Osteocyte (in vitro differentiated cells): ENCODE results near the gene MAP7D2. TPM values are rescaled to one million over a fixed set of nuclear protein-coding genes. Genes with fewer than 3 reads are reported as not detected.
A peak's percentile ranks its signal among the peaks of the same experiment; 100 is the strongest.

Source experiments
- DNase-seq: peaks from one replicate; pipeline ENCODE4 v3.0.0; 2021; ENCODE audit warnings: mixed read lengths; ENCODE audit not compliant: unreplicated experiment; ENCODE audit errors: extremely low spot score
- H3K27ac Mint-ChIP-seq: one replicate; pipeline ENCODE4 v1.8.0; 2021; ENCODE audit warnings: mild to moderate bottlenecking, mixed read lengths; ENCODE audit not compliant: unreplicated experiment
- H3K27me3 Mint-ChIP-seq: one replicate; pipeline ENCODE4 v1.8.0; 2021; ENCODE audit warnings: mixed read lengths; ENCODE audit not compliant: unreplicated experiment
- H3K36me3 Mint-ChIP-seq: one replicate; pipeline ENCODE4 v1.8.0; 2021; ENCODE audit warnings: mixed read lengths; ENCODE audit not compliant: unreplicated experiment
- H3K4me1 Mint-ChIP-seq: one replicate; pipeline ENCODE4 v1.8.0; 2021; ENCODE audit warnings: mixed read lengths; ENCODE audit not compliant: unreplicated experiment
- H3K4me3 Mint-ChIP-seq: one replicate; pipeline ENCODE4 v1.8.0; 2021; ENCODE audit warnings: mild to moderate bottlenecking, moderate library complexity, mixed read lengths; ENCODE audit not compliant: unreplicated experiment
- H3K9me3 Mint-ChIP-seq: one replicate; pipeline ENCODE4 v1.8.0; 2021; ENCODE audit warnings: mixed read lengths; ENCODE audit not compliant: unreplicated experiment
- microRNA-seq: library from miRNA; unstranded; fragments of <30 nt; microRNA quantifications from one replicate; pipeline ENCODE4 v1.1.0, GENCODE V29; 2020; ENCODE audit not compliant: unreplicated experiment
- total RNA-seq: library from RNA; stranded (reverse); gene quantifications from 2 replicates; pipeline ENCODE4 v1.2.1, GENCODE V29; 2021
- TF ChIP-seq, protein P1 (sequence below): fragments of 200-600 bp; sonication (generic); IDR thresholded peaks from 2 replicates; pipeline ENCODE4 v1.5.0; 2021; ENCODE audit warnings: antibody characterized with exemption, mild to moderate bottlenecking, moderate library complexity

MAP7D2 gene
- total RNA-seq, 1 donor from 2014 or later = 0.11 TPM

DNA sequence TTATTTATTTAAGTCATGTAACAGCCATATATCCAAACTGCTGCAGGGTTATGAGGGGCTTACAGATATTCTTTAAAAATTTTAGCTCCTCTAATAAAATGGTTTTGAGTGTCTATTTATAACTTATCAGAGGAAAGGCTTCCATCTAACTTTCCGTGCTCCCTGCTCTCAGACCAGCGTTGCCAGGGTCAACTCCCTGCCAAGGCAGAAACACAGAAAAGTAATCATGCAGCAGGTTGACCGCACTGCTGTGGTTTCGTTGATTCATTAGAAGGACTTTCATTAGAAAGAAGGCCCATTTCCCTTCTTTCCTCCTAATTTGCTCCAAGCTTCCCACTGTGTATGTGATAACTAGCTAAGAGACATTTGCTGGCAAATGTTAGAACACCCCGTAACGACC lies 159.8 kb downstream of the MAP7D2 start:
- Mint-ChIP-seq H3K27me3 (no peaks in the 10 kb centered on the region), H3K36me3 (peaks cover 4% of the 10 kb centered on the region), H3K27ac (no peak overlapping the region), H3K4me3 (no peak overlapping the region), H3K9me3 (peaks cover 10% of the 10 kb centered on the region), H3K4me1 (peaks cover 11% of the 10 kb centered on the region)
- TF ChIP-seq, protein P1, sequence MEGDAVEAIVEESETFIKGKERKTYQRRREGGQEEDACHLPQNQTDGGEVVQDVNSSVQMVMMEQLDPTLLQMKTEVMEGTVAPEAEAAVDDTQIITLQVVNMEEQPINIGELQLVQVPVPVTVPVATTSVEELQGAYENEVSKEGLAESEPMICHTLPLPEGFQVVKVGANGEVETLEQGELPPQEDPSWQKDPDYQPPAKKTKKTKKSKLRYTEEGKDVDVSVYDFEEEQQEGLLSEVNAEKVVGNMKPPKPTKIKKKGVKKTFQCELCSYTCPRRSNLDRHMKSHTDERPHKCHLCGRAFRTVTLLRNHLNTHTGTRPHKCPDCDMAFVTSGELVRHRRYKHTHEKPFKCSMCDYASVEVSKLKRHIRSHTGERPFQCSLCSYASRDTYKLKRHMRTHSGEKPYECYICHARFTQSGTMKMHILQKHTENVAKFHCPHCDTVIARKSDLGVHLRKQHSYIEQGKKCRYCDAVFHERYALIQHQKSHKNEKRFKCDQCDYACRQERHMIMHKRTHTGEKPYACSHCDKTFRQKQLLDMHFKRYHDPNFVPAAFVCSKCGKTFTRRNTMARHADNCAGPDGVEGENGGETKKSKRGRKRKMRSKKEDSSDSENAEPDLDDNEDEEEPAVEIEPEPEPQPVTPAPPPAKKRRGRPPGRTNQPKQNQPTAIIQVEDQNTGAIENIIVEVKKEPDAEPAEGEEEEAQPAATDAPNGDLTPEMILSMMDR = no peak
- no peak for DNase-seq

Small RNAs within 50 kb of the gene (microRNA-seq; reads per million reads assigned to microRNA genes)
- gene MIR23C = 35.1 reads per million, percentile 40 among the genes with 10 or more reads in this experiment

Other genes starting within 250 kb of the MAP7D2 start
- 48.1 and 52.7 TPM in 2 replicates for gene SH3KBP1, start 229.3 kb downstream of the MAP7D2 start, total RNA-seq
- gene BCLAF3, start 125.8 kb downstream of the MAP7D2 start, total RNA-seq = 11.4 and 11.5 TPM in 2 replicates
- 59.5 and 61.1 TPM in 2 replicates for gene EIF1AX, start 24.9 kb upstream of the MAP7D2 start, total RNA-seq
- 21.8 TPM in 2 replicates for gene RPS6KA3, start 150.0 kb upstream of the MAP7D2 start, total RNA-seq